GM23338 (cell line): Measurements from ENCODE around the gene PDE10A. TPM values are rescaled to one million over a fixed set of nuclear protein-coding genes. Genes with fewer than 3 reads are reported as not detected.

ENCODE experiments used
- ATAC-seq: fragments of 200-7000 bp; cut with Tn5 transposase; 3 replicates; pipeline ENCODE4 v1.9.1; 2020
- DNase-seq: peaks from one replicate; pipeline ENCODE4 v3.0.0-alpha.2; 2015; ENCODE audit warnings: low spot score
- H2AFZ ChIP-seq: fragments of 200-600 bp; sonication (generic); 2 replicates; pipeline ENCODE4 v1.8.0; 2016; ENCODE audit warnings: antibody characterized with exemption, mild to moderate bottlenecking, moderate library complexity
- H3F3A ChIP-seq: fragments of 200-600 bp; sonication (generic); replicated peaks from 2 replicates; pipeline ENCODE4 v1.8.0; 2017; ENCODE audit warnings: antibody characterized with exemption, mixed run types, low read depth
- H3K27ac ChIP-seq: fragments of 200-600 bp; sonication (generic); 2 replicates; pipeline ENCODE4 v1.6.1; 2016; ENCODE audit warnings: low read depth
- H3K27me3 ChIP-seq: fragments of 200-600 bp; sonication (generic); 2 replicates; pipeline ENCODE4 v1.8.0; 2016; ENCODE audit warnings: mild to moderate bottlenecking, mixed run types, moderate library complexity; ENCODE audit not compliant: insufficient read depth
- H3K36me3 ChIP-seq: fragments of 200-600 bp; sonication (generic); 2 replicates; pipeline ENCODE4 v1.8.0; 2016; ENCODE audit warnings: mild to moderate bottlenecking; ENCODE audit not compliant: insufficient read depth
- H3K4me1 ChIP-seq: fragments of 200-600 bp; sonication (generic); 2 replicates; pipeline ENCODE4 v1.8.0; 2016; ENCODE audit warnings: mild to moderate bottlenecking, moderate library complexity; ENCODE audit not compliant: insufficient read depth
- H3K4me2 ChIP-seq: fragments of 200-600 bp; sonication (generic); 2 replicates; pipeline ENCODE4 v1.7.1; 2017; ENCODE audit warnings: mixed run types
- H3K4me3 ChIP-seq: fragments of 200-600 bp; sonication (generic); 2 replicates; pipeline ENCODE4 v1.6.1; 2016; ENCODE audit warnings: mixed run types
- H3K79me2 ChIP-seq: fragments of 200-600 bp; sonication (generic); replicated peaks from 2 replicates; pipeline ENCODE4 v1.8.0; 2017; ENCODE audit warnings: mild to moderate bottlenecking; ENCODE audit not compliant: insufficient read depth
- H3K9me2 ChIP-seq: fragments of 200-600 bp; sonication (generic); 2 replicates; pipeline ENCODE4 v1.8.0; 2017; ENCODE audit not compliant: insufficient read depth
- H4K20me1 ChIP-seq: fragments of 200-600 bp; sonication (generic); replicated peaks from 2 replicates; pipeline ENCODE4 v1.8.0; 2017; ENCODE audit warnings: mild to moderate bottlenecking; ENCODE audit not compliant: insufficient read depth
- H3K27ac Mint-ChIP-seq: 2 replicates; pipeline ENCODE4 v1.8.0; 2020; ENCODE audit warnings: inconsistent platforms, mild to moderate bottlenecking, moderate library complexity, mixed read lengths
- H3K27me3 Mint-ChIP-seq: 3 replicates; pipeline ENCODE4 v1.8.0; 2022; ENCODE audit warnings: low read depth, mild to moderate bottlenecking, moderate library complexity, mixed read lengths, inconsistent platforms; ENCODE audit not compliant: insufficient read depth, poor library complexity
- H3K36me3 Mint-ChIP-seq: 3 replicates; pipeline ENCODE4 v1.8.0; 2021; ENCODE audit warnings: low read depth, mild to moderate bottlenecking, inconsistent platforms, moderate library complexity, mixed read lengths
- H3K4me1 Mint-ChIP-seq: 3 replicates; pipeline ENCODE4 v1.8.0; 2020; ENCODE audit warnings: mild to moderate bottlenecking, inconsistent platforms, mixed read lengths
- H3K4me3 Mint-ChIP-seq: 3 replicates; pipeline ENCODE4 v1.8.0; 2021; ENCODE audit warnings: moderate library complexity, mild to moderate bottlenecking, inconsistent platforms, mixed read lengths
- H3K9me3 Mint-ChIP-seq: 3 replicates; pipeline ENCODE4 v1.8.0; 2020; ENCODE audit warnings: moderate library complexity, mild to moderate bottlenecking, inconsistent platforms, mixed read lengths
- CREB1 ChIP-seq: fragments of 250-450 bp; sonication (Bioruptor Pico); IDR thresholded peaks from 2 replicates; pipeline ENCODE4 v1.5.0; 2020; ENCODE audit warnings: low read depth, mild to moderate bottlenecking, moderate library complexity
- EZH2 ChIP-seq: fragments of 200-600 bp; sonication (generic); IDR thresholded peaks from one replicate; pipeline ENCODE4 v1.8.0; 2017; ENCODE audit warnings: antibody characterized with exemption, mild to moderate bottlenecking, low read depth; ENCODE audit not compliant: unreplicated experiment
- EZH2phosphoT487 ChIP-seq: fragments of 200-600 bp; sonication (generic); IDR thresholded peaks from one replicate; pipeline ENCODE4 v1.8.1; 2018; ENCODE audit warnings: antibody characterized with exemption; ENCODE audit not compliant: unreplicated experiment
- JUNB ChIP-seq: IDR thresholded peaks from one replicate; pipeline ENCODE4 v1.6.1; 2016; ENCODE audit warnings: antibody characterized with exemption; ENCODE audit not compliant: unreplicated experiment
- NANOG ChIP-seq: IDR thresholded peaks from 2 replicates; pipeline ENCODE4 v1.6.1; 2016; ENCODE audit warnings: antibody characterized with exemption, borderline replicate concordance
- POLR2AphosphoS5 ChIP-seq: IDR thresholded peaks from 2 replicates; pipeline ENCODE4 v1.6.1; 2016; ENCODE audit warnings: antibody characterized with exemption, low read depth
- ZNF114 ChIP-seq: fragments of 250-450 bp; sonication (Bioruptor Pico); IDR thresholded peaks from 2 replicates; pipeline ENCODE4 v1.5.0; 2020; ENCODE audit warnings: mild to moderate bottlenecking, moderate library complexity
- polyA plus RNA-seq: library from polyadenylated mRNA; unstranded; fragments of >200 nt; fragmentation: Nextera tagmentation; extraction: Ambion mirVana; gene quantifications from 2 replicates; pipeline ENCODE4 v1.2.1, GENCODE V29; 2016
- total RNA-seq: library from RNA; depleted of rRNA; stranded (reverse); fragments of >200 nt; shearing (Covaris generic); gene quantifications from 2 replicates; pipeline ENCODE4 v1.2.3, GENCODE V29; 2014
- TF ChIP-seq, protein P1 (sequence below): IDR thresholded peaks from 2 replicates; pipeline ENCODE4 v1.6.1; 2016; ENCODE audit warnings: antibody characterized with exemption
- TF ChIP-seq, protein P2 (sequence below): IDR thresholded peaks from one replicate; pipeline ENCODE4 v1.6.1; 2018; ENCODE audit warnings: antibody characterized with exemption; ENCODE audit not compliant: unreplicated experiment
- TF ChIP-seq, protein P3 (sequence below), 2 experiments: fragments of 200-600 bp in 1 of 2; sonication (generic) in 1 of 2; conservative IDR thresholded peaks; 2 replicates each; pipeline versions ENCODE4 v1.5.1 to v1.6.1; 2016 to 2017; ENCODE audit warnings: antibody characterized with exemption in 2 of 2, low read depth in 2 of 2, mild to moderate bottlenecking in 2 of 2, moderate library complexity in 1 of 2

PDE10A gene
- total and polyA plus RNA-seq, 2 experiments from 2014 or later: 0.50 to 3.9 TPM

DNA sequence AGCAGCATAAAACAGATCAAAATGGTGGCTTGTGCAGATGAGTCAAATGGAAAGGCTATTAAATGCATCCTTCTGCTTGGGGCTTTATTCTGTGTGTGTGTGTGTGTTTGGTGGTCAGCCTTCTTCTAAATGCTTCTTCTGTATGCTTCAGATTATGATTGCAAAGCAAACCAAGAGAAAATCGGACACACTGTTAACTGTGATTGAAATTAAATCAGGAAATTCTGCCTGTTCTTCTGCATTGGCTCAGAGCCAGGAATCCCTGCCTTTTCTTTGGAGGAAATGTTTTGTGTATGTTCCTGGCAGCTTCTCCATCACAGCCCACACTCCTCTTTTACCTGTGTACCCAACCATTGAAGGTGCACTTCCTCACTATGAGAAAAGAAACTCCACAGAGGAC, 22.3 kb upstream of the PDE10A start:
- no peak overlapping the region for H3K4me2 ChIP-seq
- ATAC-seq (no peak), DNase-seq (no peak)
- no peak overlapping the region for H3K4me3 Mint-ChIP-seq
- no peaks in the 10 kb centered on the region for H3K79me2 ChIP-seq
- no peak overlapping the region for H3K27ac ChIP-seq
- H3K36me3 Mint-ChIP-seq: no peaks in the 10 kb centered on the region
- H3K9me3 Mint-ChIP-seq: no peaks in the 10 kb centered on the region
- H2AFZ ChIP-seq: no peak overlapping the region
- H3K4me1 Mint-ChIP-seq: no peaks in the 10 kb centered on the region; the same call in 2 of the 3 replicates
- H3K4me1 ChIP-seq: no peaks in the 10 kb centered on the region
- H3K9me2 ChIP-seq: no peaks in the 10 kb centered on the region
- H3K27me3 Mint-ChIP-seq: peaks cover 7% of the 10 kb centered on the region
- no peaks in the 10 kb centered on the region for H4K20me1 ChIP-seq
- TF ChIP-seq NANOG: no peak
- no peak for TF ChIP-seq ZNF114 (CRISPR knock-in tag)
- no peak for TF ChIP-seq JUNB
- no peak overlapping the region for H3K27ac Mint-ChIP-seq
- no peaks in the 10 kb centered on the region for H3K36me3 ChIP-seq
- H3F3A ChIP-seq: no peaks in the 10 kb centered on the region
- H3K27me3 ChIP-seq: no peaks in the 10 kb centered on the region
- H3K4me3 ChIP-seq: no peak overlapping the region

DNA sequence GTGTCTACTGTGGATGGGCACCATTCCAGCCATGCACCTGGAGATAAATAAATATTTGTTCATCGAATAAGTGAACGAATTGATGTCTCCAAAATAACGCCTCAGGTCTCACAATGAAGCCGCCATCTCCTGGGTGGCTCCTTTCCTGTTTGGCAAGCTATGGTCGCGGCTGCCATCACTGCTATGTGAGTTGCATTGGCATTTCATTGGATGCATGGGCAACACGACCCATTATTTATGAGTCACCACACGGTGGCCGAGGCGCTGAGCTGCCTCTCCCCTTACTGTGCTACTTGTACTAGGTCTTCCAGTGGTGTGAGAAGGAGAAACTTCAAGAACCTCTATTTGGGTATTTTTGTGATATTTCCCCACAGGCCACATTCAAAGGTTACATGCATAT, 21.3 kb upstream of the PDE10A start:
- H3K27me3 Mint-ChIP-seq: peaks cover 5% of the 10 kb centered on the region
- no peak overlapping the region for H3K27ac Mint-ChIP-seq
- H3K9me3 Mint-ChIP-seq: no peaks in the 10 kb centered on the region
- no peak overlapping the region for H3K4me2 ChIP-seq
- no peaks in the 10 kb centered on the region; the same call in 2 of the 3 replicates for H3K4me1 Mint-ChIP-seq
- no peak overlapping the region for H2AFZ ChIP-seq
- H3K4me3 Mint-ChIP-seq: no peak overlapping the region
- H3K36me3 ChIP-seq: no peaks in the 10 kb centered on the region
- H3K36me3 Mint-ChIP-seq: no peaks in the 10 kb centered on the region
- no peaks in the 10 kb centered on the region for H3F3A ChIP-seq
- no peak overlapping the region for H3K27ac ChIP-seq
- no peaks in the 10 kb centered on the region for H4K20me1 ChIP-seq
- no peak for DNase-seq
- H3K4me3 ChIP-seq: no peak overlapping the region
- H3K9me2 ChIP-seq: no peaks in the 10 kb centered on the region
- no peak for ATAC-seq
- no peaks in the 10 kb centered on the region for H3K79me2 ChIP-seq
- no peaks in the 10 kb centered on the region for H3K4me1 ChIP-seq
- H3K27me3 ChIP-seq: no peaks in the 10 kb centered on the region
- TF ChIP-seq CREB1 (CRISPR knock-in tag) (no peak), POLR2AphosphoS5 (no peak), EZH2 (no peak), EZH2phosphoT487 (no peak)
- TF ChIP-seq, protein P1, sequence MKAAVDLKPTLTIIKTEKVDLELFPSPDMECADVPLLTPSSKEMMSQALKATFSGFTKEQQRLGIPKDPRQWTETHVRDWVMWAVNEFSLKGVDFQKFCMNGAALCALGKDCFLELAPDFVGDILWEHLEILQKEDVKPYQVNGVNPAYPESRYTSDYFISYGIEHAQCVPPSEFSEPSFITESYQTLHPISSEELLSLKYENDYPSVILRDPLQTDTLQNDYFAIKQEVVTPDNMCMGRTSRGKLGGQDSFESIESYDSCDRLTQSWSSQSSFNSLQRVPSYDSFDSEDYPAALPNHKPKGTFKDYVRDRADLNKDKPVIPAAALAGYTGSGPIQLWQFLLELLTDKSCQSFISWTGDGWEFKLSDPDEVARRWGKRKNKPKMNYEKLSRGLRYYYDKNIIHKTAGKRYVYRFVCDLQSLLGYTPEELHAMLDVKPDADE: no peak
- TF ChIP-seq, protein P2, sequence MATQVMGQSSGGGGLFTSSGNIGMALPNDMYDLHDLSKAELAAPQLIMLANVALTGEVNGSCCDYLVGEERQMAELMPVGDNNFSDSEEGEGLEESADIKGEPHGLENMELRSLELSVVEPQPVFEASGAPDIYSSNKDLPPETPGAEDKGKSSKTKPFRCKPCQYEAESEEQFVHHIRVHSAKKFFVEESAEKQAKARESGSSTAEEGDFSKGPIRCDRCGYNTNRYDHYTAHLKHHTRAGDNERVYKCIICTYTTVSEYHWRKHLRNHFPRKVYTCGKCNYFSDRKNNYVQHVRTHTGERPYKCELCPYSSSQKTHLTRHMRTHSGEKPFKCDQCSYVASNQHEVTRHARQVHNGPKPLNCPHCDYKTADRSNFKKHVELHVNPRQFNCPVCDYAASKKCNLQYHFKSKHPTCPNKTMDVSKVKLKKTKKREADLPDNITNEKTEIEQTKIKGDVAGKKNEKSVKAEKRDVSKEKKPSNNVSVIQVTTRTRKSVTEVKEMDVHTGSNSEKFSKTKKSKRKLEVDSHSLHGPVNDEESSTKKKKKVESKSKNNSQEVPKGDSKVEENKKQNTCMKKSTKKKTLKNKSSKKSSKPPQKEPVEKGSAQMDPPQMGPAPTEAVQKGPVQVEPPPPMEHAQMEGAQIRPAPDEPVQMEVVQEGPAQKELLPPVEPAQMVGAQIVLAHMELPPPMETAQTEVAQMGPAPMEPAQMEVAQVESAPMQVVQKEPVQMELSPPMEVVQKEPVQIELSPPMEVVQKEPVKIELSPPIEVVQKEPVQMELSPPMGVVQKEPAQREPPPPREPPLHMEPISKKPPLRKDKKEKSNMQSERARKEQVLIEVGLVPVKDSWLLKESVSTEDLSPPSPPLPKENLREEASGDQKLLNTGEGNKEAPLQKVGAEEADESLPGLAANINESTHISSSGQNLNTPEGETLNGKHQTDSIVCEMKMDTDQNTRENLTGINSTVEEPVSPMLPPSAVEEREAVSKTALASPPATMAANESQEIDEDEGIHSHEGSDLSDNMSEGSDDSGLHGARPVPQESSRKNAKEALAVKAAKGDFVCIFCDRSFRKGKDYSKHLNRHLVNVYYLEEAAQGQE: no peak
- TF ChIP-seq, protein P3, sequence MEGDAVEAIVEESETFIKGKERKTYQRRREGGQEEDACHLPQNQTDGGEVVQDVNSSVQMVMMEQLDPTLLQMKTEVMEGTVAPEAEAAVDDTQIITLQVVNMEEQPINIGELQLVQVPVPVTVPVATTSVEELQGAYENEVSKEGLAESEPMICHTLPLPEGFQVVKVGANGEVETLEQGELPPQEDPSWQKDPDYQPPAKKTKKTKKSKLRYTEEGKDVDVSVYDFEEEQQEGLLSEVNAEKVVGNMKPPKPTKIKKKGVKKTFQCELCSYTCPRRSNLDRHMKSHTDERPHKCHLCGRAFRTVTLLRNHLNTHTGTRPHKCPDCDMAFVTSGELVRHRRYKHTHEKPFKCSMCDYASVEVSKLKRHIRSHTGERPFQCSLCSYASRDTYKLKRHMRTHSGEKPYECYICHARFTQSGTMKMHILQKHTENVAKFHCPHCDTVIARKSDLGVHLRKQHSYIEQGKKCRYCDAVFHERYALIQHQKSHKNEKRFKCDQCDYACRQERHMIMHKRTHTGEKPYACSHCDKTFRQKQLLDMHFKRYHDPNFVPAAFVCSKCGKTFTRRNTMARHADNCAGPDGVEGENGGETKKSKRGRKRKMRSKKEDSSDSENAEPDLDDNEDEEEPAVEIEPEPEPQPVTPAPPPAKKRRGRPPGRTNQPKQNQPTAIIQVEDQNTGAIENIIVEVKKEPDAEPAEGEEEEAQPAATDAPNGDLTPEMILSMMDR (conservative IDR thresholded peaks at IDR 0.05; ENCODE audit: low read depth in 2 of 2): no peak
